K562 (cell line): Measurements from ENCODE around the gene KITLG. TPM values are rescaled to one million over a fixed set of nuclear protein-coding genes. Genes with fewer than 3 reads are reported as not detected.

Experiments
- KAT8 ChIP-seq: fragments of 450-650 bp; IDR thresholded peaks from 2 replicates; pipeline ENCODE4 v1.6.1; 2016; ENCODE audit warnings: low read depth, mild to moderate bottlenecking
- PPARD ChIP-seq: fragments of 250-450 bp; sonication (Bioruptor Pico); IDR thresholded peaks from 2 replicates; pipeline ENCODE4 v1.8.0; 2022; ENCODE audit warnings: inconsistent platforms, mild to moderate bottlenecking, moderate library complexity
- SREBF1 ChIP-seq: fragments of 150-350 bp; IDR thresholded peaks from 2 replicates; pipeline ENCODE4 v1.6.1; 2014; ENCODE audit warnings: antibody characterized with exemption, low read depth, low read length, borderline replicate concordance
- THRAP3 ChIP-seq: fragments of 450-650 bp; IDR thresholded peaks from 2 replicates; pipeline ENCODE4 v1.6.1; 2016; ENCODE audit warnings: mild to moderate bottlenecking, inconsistent platforms, borderline replicate concordance
- polyA plus RNA-seq, 8 experiments: library from polyadenylated mRNA; depleted of rRNA in 4 of 8; stranded (reverse) in 5 of 8; unstranded in 3 of 8; fragments of >200 nt; fragmentation: Nextera tagmentation in 2 of 8; fragmentation: Illumina TruSeq in 1 of 8; extraction: Ambion mirVana in 2 of 8; extraction: Trizol in 1 of 8; gene quantifications; 2 replicates each; pipeline versions ENCODE4 v1.2.1 to v1.2.3, GENCODE V29; 2011 to 2014; ENCODE audit warnings: inconsistent platforms in 1 of 8, missing spikeins in 1 of 8
- total RNA-seq, 7 experiments: library from RNA; depleted of rRNA in 6 of 7; stranded (reverse); fragments of >200 nt in 6 of 7; fragmentation: Illumina TruSeq in 2 of 7; extraction: Trizol in 2 of 7; gene quantifications; 2 replicates each; pipeline versions ENCODE4 v1.2.1 to v1.2.3, GENCODE V29; 2011 to 2021; ENCODE audit warnings: low replicate concordance in 1 of 7
- TF ChIP-seq, protein P1 (sequence below): fragments of 450-650 bp; IDR thresholded peaks from 2 replicates; pipeline ENCODE4 v1.7.1; 2018; ENCODE audit warnings: mild to moderate bottlenecking, low read depth; ENCODE audit not compliant: partially characterized antibody
- TF ChIP-seq, protein P2 (sequence below): sonication (generic); formaldehyde crosslinking; IDR thresholded peaks from 2 replicates; pipeline ENCODE4 v1.8.0; 2022; ENCODE audit warnings: mild to moderate bottlenecking, missing genetic modification reagents

KITLG gene
- total and polyA plus RNA-seq, 9 of the 15 experiments (the other 6 are each of a cell fraction or from before 2014, with no cell fraction given) = 0.04 to 0.09 (median 0.04) TPM; not detected in 6

DNA sequence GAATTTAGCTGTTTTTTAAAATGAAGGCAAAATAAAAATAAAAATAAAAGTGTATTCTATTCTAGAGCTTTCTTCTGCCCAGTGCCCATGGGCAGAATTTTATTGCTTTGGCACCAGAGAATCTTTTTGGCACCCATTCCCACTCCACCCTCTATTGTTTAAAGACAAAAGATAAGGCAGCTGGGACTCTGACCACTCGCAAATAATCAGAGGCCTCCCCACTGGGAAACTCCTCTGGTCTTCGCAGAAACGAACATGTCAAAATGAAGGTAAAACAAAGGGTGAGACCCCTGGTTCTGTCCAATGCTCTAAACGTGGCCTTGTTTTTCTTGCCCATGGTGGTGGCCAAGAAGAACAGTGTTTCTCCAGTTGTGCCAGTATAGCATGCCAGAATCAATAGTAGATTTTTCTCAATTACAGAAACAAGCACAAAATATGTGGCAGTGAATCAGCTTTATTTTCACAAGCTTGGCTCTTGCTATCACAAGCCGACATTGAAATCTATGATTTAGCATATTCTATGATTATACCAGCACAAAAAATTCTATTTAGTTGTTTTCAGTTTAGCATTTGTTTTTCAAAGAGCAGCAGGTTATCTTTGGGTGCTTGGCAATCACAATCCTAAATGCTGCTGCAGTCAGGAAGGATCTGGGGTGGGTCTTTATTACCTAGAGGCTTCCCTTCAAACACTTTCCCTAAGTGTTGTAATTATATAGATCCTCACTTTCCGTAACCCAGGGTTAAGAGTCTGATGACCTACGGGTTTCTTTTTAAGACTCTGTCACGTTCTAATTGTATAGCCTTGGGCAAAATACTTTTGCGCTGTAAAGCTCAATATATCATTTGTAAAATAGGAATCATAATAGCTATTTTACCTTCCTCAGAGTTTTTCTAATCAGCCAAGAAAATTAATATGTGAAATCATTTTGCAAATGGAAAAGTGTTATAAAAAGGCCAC, 50.5 kb downstream of the KITLG start (continued):
- TF ChIP-seq, protein P1, sequence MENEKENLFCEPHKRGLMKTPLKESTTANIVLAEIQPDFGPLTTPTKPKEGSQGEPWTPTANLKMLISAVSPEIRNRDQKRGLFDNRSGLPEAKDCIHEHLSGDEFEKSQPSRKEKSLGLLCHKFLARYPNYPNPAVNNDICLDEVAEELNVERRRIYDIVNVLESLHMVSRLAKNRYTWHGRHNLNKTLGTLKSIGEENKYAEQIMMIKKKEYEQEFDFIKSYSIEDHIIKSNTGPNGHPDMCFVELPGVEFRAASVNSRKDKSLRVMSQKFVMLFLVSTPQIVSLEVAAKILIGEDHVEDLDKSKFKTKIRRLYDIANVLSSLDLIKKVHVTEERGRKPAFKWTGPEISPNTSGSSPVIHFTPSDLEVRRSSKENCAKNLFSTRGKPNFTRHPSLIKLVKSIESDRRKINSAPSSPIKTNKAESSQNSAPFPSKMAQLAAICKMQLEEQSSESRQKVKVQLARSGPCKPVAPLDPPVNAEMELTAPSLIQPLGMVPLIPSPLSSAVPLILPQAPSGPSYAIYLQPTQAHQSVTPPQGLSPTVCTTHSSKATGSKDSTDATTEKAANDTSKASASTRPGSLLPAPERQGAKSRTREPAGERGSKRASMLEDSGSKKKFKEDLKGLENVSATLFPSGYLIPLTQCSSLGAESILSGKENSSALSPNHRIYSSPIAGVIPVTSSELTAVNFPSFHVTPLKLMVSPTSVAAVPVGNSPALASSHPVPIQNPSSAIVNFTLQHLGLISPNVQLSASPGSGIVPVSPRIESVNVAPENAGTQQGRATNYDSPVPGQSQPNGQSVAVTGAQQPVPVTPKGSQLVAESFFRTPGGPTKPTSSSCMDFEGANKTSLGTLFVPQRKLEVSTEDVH = no peak
- TF ChIP-seq SREBF1 = no peak
- TF ChIP-seq, protein P2, sequence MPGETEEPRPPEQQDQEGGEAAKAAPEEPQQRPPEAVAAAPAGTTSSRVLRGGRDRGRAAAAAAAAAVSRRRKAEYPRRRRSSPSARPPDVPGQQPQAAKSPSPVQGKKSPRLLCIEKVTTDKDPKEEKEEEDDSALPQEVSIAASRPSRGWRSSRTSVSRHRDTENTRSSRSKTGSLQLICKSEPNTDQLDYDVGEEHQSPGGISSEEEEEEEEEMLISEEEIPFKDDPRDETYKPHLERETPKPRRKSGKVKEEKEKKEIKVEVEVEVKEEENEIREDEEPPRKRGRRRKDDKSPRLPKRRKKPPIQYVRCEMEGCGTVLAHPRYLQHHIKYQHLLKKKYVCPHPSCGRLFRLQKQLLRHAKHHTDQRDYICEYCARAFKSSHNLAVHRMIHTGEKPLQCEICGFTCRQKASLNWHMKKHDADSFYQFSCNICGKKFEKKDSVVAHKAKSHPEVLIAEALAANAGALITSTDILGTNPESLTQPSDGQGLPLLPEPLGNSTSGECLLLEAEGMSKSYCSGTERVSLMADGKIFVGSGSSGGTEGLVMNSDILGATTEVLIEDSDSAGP (CRISPR knock-in tag) = no peak
- TF ChIP-seq PPARD (CRISPR knock-in tag) = no peak
- TF ChIP-seq KAT8 = no peak
- no peak for TF ChIP-seq THRAP3
